Measurements from ENCODE around the gene AGMO. TPM values are rescaled to one million over a fixed set of nuclear protein-coding genes. Genes with fewer than 3 reads are reported as not detected.

The AGMO gene
- total RNA-seq, 1 donor from 2014 or later: 0.32 TPM

DNA sequence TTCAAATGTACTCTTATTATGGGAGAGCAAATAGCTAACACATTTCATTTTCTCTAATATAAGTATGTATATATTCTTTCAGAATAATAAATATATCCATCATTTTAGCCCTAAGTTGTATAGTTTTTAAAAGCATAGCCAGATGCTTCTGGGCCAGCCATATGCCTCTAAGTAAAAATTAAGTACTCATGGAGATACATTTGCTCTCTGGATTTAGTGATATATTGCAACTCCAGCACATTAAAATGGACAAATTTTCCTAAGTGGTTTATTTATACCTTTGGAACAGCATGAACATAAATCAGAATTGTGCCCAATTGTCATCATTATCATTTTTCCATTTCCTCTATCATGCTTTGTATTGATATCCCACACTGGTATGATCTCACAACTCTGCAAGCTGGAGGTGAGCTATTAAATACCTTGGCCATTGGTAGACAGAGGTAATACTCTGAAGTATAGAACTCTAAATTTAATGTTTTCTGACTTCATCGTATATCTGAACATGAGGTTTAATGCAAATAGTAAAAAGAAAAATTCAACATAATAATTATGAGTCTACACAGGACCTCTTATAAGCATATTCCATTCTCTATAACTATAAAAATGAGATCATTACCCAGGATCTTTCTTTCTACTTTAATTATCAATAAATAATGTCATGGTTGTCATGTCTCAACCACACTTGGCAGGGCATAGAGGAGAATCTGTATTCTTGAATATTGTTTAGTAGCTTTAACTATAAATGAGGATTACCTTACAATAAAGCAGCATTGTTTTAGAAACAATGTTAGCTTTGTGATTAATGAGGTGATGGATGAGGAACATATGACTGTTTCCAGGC lies 90.8 kb downstream of the AGMO start:
- ATAC-seq: no peak
- DNase-seq: no peak
- intact Hi-C loops (cut with micrococcal nuclease): no loop called here

DNA sequence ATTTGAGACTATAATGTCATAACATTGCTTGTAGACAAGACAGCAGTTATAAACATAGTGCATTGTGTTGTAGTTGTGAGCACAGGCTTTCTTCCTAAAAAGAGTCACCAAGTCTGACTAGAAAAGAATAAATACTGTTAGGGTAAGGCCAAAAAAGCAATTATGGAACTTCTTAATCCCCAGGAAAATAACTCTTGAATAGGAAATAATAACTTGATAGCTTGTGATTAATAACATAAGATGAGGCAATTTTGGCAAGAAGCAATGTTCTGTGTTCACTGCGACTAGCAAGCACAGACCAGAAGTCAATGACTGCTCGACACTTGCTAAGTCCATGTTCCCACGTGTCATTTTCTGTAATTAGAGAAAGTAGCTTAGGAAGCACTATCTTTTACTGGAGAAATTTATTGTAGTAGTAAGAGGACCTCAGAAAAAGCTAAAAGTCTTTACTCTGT lies 97.1 kb downstream of the AGMO start:
- no peak for DNase-seq
- intact Hi-C loops (cut with micrococcal nuclease): no loop called here
- peak; percentile 57 for ATAC-seq

DNA sequence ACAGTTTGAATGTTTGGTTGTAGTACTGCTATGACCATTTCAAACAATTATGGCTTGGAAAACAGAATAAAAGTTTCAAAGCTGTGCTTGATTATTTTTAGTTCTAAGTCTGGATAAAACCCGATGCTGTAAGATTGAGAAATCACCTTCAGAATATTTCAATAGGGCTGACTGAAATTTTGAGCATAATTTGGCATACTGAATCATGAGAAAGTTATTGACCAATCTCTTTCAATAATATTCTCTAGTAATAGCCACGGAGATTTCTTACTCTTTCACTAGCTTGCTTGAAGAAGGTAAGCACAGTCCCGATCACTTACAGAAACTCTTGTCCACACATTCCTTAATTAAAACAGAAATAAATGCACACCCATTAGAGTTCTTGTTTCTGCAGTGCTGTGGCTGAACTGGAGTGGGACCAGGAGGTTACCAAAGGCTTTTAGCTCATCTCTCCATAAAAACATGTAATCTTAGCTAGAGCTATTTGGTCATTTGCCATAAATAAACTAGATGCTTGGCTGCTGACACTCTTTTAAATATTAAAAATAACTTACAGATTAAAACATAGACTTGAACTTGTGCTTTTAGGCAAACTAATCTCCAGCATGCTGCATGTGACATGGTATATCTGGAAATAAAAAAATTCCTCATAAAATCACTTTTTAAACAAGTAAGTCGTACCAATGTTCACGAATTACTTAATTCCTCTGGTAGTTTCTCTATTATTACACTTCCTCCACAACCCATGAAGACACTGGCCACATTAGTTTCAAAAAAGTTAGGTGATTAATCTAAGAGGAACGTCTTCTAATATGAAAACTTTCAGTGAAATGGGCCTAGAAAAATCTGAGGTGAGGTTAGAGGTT lies 97.8 kb downstream of the AGMO start:
- intact Hi-C loops (cut with micrococcal nuclease): no loop called here
- DNase-seq (no peak), ATAC-seq (peak; percentile 89)

DNA sequence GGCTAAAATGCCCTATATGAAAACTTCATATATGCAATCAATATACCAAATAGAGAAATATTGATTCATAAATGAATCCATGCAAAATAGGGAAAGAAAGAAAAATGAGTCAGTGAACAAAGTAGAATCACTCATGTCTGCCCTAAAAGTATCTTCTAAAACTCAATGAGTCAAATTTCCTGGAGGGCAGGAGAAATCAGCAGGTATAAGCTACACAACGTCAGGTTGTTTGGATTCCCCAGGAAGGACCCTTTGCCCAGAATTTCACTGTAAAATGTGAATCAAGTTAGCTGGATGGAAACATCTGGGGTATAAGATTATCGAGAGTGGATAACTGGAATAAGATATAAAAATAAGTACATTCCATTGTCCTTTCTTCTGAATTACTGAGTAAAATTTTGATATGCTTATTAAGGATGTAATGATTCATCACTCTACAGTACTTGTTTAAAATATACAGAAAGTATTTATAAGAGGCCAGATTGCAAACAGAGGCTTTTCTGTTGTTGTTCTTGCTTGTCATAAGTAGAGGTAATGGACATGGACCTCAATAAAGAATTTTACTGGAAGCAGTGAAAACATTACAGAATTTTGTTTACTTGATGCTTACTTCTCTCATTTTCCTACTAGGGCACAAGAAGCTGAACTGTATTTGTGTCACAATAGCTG lies 99.0 kb downstream of the AGMO start:
- no peak for ATAC-seq
- intact Hi-C loops (cut with micrococcal nuclease): no loop called here
- DNase-seq: no peak

DNA sequence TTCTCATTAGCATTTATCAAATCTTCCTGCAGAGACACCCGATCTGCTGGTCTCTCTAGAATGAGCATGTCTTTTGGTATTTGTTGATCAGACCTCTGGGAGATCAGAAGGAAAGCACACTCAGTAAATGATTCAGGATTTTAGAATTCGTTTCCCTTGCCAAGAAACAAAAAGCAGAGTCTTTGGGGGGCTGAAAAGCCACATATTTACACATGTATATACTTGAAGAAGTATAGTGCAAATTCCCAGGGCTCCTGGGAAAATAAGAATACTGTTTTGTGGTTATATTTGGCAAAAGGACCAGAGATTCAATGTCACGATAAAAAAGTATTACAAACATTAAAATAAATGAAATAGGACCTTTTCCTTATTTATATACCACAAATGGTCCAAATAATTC lies 100.2 kb downstream of the AGMO start:
- intact Hi-C loops (cut with micrococcal nuclease): no loop called here
- DNase-seq (no peak), ATAC-seq (no peak)

DNA sequence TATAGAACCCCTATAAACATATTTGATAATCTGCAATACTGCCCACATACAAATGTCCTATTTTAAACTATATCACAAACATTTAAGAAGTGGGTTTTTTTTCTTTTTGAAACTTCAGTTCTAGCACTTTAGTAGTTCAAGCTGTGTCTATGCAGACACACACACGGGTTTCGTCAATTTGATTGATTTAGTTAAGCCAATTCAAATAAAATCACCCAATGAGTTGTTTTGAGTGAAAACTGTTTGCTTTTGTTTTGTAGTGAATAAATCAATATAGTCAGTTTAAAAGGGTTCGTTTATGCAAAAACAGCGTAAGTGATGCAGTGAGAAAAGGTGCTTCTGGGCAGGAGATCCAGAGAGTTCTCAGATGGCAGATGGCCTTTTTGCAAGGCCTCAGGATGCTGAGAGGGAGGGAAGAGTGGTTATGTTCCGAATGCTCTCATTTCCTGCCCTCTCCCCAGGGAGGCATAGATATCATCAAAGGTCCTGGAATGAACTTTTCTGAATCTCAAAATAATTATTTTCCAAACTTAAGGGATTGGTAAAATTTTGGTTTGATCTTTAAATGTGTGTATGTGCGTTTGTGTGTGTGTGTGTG lies 102.7 kb downstream of the AGMO start:
- ATAC-seq (peak; percentile 87), DNase-seq (no peak)
- intact Hi-C loops (cut with micrococcal nuclease): no loop called here

DNA sequence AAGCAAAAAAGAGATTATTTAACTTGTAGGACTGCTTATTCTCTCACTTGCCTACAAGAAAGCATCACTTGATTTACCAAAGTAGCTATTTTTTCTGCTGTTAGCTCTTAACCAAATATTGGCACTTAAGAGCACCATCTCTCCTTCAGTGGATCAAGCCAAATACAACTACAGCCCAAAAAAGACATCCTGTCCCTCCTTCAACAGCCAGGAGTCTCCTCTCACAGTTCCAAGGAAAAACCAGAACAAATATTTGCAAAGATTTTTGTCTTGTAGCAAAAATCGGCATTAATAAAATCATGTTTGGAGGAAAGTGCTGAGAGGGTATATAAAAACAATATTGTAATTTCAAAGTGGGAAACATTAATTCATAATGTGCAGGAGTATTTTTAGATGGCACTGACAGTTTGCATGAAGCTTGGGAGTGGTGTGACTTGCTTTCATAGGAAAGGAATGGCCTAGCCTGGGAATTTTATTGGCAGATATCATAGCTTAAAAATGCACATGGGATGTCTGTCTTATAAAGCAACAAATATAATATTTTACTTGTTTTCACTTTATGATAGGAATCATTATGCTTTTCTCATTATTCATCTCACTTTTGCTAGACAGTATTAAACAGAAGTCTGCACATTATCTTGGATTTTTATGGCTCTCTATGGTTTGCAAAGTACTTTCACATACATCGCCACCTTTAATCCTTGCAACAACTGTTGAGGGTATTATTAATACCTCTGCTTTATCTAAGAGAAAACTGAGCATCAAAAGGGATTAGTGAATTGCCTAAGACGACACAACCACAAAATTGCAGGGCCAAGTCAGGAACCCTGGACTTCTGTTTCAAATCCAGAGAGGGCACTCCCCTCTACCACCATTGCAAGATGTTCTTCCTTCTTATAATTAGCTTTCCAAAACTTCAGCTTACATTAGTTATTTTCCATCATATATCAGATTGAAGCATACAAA lies 103.5 kb downstream of the AGMO start:
- ATAC-seq: peak; percentile 74
- no peak for DNase-seq
- intact Hi-C loops (cut with micrococcal nuclease): no loop called here

DNA sequence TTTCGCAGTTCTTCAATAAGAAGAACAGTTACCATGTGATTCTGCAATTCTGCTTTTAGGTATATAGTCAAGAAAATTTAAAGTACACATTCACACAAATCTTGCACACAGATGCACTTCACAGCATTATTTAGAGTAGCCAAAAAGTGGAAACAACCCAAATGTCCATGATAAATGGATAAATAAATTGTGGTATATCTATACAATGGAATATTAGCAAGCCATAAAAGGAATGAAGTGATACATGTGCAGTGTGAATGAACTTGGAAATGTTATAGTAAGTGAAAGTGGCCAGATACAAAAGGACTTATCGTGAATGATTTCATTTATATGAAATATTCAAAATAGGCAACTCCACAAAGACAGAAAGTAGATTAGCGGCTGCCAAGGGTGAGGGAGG lies 109.1 kb downstream of the AGMO start:
- ATAC-seq (no peak), DNase-seq (no peak)
- intact Hi-C loops (cut with micrococcal nuclease): no loop called here

DNA sequence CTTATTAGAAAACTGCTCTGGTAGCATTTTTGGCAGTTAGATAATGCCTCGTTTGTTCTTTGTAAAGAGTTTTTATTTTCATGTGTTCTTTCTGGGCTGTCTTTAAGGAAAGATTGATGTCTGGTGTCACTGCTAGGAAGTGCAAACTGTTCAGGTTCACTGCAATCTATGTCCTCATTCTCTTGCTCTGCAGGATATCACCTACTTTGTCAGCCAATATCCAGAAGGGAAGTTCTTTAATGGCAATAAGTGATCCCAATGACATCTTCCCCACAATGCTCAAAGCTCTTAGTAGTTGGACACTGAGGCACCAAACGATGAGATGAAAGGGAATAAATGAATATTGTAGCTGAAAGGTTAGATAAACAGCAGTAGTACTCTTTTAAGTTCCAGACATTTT lies 115.1 kb downstream of the AGMO start:
- DNase-seq (no peak), ATAC-seq (no peak)
- intact Hi-C loops (cut with micrococcal nuclease): no loop called here

DNA sequence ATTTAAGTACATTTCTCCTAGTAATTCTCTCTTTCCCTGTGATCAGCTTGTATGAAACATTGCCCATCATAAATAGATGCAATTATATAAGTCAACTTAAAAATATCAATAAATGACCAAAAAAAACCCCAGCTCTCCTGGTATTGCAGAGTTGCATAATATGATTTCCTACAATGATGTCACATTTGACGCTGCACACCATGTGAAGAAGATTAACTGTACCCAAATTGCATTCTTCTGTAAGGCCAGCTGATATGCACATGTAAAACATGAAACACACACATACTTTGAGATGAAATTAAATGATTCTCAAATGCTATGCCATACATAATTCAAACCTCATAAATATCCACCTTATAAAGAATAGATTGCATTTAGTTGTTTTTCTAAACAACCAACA lies 115.5 kb downstream of the AGMO start:
- intact Hi-C loops (cut with micrococcal nuclease): no loop called here
- ATAC-seq (no peak), DNase-seq (no peak)

DNA sequence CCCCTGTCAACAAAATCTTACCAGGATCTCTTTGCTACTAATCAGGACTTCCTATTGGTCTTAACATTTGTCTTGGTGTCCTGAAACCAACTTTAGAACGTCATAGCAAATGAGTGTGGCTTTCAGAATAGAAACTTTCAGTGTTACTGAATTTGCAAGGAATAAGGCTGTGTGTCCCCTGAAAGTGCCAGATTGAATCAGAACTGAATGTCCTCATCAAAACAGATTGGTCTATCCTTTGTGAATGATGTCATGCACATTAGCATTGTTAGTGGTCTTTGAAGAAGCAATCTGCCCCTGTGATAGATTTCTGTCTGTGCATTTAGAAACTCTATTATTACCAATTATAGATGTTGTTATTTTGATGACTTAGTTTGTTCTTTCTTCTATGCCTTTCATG lies 119.9 kb downstream of the AGMO start:
- DNase-seq (no peak), ATAC-seq (no peak)
- intact Hi-C loops (cut with micrococcal nuclease): no loop called here

DNA sequence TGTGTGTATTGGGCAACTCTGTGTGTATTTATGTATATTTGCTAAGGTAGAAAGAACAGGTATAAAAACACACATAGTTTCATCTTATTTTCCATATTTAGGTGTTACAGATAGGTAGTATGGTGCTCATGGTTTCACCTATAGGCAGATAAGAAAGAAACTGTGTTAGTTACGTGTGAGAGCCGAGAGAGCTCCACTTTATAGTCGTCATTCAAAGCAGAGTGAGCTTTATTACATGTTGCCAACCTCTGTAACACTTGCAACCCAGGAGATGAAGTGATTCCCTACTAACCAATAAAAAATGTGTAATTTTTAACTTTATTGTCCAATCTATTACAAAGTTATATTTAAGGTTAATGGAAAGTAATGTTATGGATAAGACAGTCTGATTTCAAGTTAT lies 121.3 kb downstream of the AGMO start:
- intact Hi-C loops (cut with micrococcal nuclease): no loop called here
- no peak for DNase-seq
- no peak for ATAC-seq

DNA sequence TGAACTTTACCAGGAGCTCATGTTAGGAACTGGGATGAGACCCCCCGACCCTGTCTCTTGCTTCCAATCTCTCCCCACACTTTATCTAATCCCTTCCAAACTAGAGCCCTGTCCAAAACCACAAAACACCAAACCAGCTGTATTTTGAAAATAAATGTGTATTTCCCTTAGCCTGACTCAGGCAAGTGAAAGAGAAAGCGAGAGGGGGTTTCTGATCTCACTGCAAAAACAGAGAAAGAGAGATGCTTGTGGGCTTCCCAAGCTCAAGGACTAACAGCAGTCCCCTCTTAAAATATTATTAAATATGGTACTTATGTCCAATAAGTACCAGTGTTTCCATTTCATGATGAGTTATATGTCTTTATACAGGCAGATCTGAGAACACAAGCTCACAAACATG lies 122.0 kb downstream of the AGMO start:
- DNase-seq (no peak), ATAC-seq (no peak)
- intact Hi-C loops (cut with micrococcal nuclease): no loop called here

DNA sequence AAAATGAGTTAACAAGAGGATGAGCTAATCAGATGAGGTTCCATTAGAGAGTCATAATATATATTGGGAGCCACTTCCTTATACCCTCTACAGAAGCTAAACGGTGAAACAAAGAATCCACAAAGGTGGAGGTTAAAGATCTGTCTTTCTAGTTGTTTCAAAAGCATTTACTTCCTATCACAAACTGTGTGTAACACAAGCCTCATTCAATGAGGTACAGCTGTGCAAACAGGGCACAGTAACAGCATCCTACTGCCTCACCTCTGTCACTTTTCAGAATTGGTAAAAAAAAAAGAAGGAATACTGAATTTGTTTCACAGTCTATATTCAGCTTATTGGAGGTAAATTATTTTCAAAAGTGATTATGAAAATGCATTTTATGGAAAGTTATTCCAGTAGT lies 128.7 kb downstream of the AGMO start:
- DNase-seq: no peak
- no peak for ATAC-seq
- intact Hi-C loops (cut with micrococcal nuclease): no loop called here

DNA sequence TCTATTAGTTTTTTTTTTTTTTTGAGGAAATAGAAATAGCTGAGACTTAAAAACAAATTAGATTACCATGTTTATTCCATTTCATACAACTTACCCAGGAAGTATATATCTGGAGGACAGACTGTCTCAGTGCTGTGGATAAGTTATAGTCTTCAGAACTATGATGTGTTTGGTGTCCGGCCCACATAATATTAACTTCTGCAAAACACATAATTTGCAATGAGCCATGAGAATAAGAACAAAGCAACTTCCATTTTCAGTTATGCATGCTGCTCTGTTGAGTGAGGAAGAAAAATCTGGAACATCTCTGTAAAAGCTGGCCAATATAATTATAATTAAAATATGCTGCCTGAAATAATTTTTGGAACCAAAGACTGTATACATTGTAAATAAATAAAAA lies 130.9 kb downstream of the AGMO start:
- DNase-seq: no peak
- no peak for ATAC-seq
- intact Hi-C loops (cut with micrococcal nuclease): no loop called here

DNA sequence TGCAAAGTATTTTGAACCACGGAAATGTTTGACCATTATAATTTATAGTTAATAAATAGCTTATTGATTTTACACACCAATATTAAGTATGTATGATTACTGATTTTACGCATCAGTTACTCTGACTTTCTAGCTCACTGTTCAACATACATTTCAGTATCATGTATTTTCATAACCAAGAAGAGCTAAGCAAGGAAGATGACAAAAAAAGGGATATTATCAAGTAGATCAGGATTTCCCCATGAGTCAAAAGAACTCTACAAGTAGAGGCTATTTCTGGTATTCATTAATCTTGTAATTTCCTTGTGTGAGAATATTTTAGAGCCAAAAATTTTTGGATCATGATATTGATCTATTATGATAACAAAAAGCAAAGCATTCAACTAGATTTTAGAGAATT lies 131.6 kb downstream of the AGMO start:
- intact Hi-C loops (cut with micrococcal nuclease): no loop called here
- ATAC-seq (no peak), DNase-seq (no peak)

DNA sequence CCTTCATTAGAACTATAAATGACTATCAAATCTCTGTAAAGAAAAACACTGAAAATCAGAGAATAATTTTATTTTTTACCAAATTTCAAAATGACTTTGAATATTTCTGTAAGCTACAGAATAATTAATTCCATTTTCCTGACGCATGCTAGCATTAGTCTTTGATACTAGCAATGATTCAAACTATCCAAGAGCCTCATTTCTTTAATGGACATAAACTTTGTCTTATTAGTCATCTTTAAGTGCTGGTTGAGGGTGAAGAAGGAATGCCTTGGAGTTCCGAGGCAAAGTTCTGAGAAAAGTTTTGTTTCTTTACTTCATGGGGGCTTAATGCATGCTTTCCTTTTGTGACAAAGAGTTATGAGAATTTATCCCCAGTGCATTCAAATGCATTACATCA lies 137.3 kb downstream of the AGMO start:
- no peak for DNase-seq
- intact Hi-C loops (cut with micrococcal nuclease): no loop called here
- ATAC-seq: no peak

DNA sequence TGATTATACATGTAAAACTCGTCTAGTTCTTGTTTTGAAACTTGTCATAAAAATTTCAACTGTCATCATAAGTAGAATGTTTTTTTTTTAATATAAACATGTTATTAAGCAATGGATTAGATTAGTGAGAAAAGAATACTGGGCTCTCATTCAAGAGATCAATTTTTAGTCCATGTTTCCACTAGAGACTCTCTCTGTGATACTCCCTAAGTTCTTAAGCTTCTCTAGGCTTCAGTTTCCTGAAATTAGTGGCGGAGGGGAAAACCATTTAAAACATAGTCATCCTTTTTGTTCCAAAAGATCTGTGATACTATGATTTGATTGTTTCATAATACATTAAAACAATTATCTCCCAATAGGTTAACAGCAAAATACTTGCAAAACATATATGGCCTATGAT lies 142.2 kb downstream of the AGMO start:
- ATAC-seq: no peak
- no peak for DNase-seq
- intact Hi-C loops (cut with micrococcal nuclease): no loop called here

DNA sequence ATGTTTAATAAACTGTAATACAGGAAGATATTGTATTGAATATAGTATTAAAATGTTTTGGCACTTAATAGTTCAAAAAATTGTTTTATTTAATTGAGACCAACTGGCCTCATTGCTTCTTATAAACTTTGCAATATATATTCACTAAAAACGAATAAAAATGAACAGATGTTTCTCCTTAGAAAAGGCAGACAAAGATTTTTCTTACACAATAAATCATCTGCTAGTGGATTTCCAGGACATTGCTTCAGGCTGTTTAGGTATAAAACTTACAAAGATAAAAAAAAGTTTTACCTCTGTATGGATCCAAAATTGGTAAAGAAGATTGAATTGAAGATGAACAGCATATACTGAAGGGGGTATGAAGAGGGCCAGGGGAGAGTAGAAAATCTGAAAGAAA lies 143.6 kb downstream of the AGMO start:
- no peak for DNase-seq
- no peak for ATAC-seq
- intact Hi-C loops (cut with micrococcal nuclease): no loop called here
